Mucosa of descending colon (tissue), 3 donors: ENCODE data around the gene CLDN1. TPM values are rescaled to one million over a fixed set of nuclear protein-coding genes. Genes with fewer than 3 reads are reported as not detected.

Experiments
- ATAC-seq: fragments of 200-7000 bp; cut with Tn5 transposase; one replicate; pipeline ENCODE4 v1.9.1; 2020; ENCODE audit warnings: mild to moderate bottlenecking, moderate library complexity
- DNase-seq, 3 donors: peaks; one replicate each; pipeline ENCODE4 v3.0.0-alpha.2; 2020
- H3K36me3 ChIP-seq: fragments of 200-600 bp; one replicate; pipeline ENCODE4 v1.8.0; 2021; ENCODE audit warnings: low read depth, mild to moderate bottlenecking
- H3K4me1 ChIP-seq: fragments of 200-600 bp; one replicate; pipeline ENCODE4 v1.8.0; 2021; ENCODE audit warnings: low read depth, mild to moderate bottlenecking
- H3K4me3 ChIP-seq: fragments of 200-600 bp; one replicate; pipeline ENCODE4 v1.8.0; 2021; ENCODE audit warnings: mild to moderate bottlenecking
- H3K9me3 ChIP-seq: fragments of 200-600 bp; one replicate; pipeline ENCODE4 v1.8.0; 2021; ENCODE audit warnings: mild to moderate bottlenecking
- CTCF ChIP-seq: fragments of 200-600 bp; IDR thresholded peaks from one replicate; pipeline ENCODE4 v1.8.0; 2022; ENCODE audit warnings: antibody characterized with exemption, mild to moderate bottlenecking
- intact Hi-C, 2 donors: fragments of 100-400 bp; cut with DNase I in 1 of 2; cut with micrococcal nuclease in 1 of 2; formaldehyde crosslinking; loops; one replicate each; pipeline versions ENCODE4 v1.11.0 to v1.11.1; 2022; cut with DNase I, micrococcal nuclease
- total RNA-seq, 3 donors: library from RNA; stranded (reverse); fragmentation: NEBNext Ultra II Directional in 2 of 3; extraction: Animal tissue kit (Norgen Biotek cat#: 25700) in 2 of 3; gene quantifications; one replicate each; pipeline versions ENCODE4 v1.2.1 to v1.2.4, GENCODE V29; 2021 to 2023
- donor health status: DM: no; HTN: no; CAD: no; lungs with moderate emphysema.
- donor health status: DM: no; HTN: no; CAD: no.
- donor health status: DM: no; HTN: yes; CAD: no.

Gene CLDN1
- total RNA-seq, 3 donors from 2014 or later = 0.57 to 4.3 (median 0.78) TPM

DNA sequence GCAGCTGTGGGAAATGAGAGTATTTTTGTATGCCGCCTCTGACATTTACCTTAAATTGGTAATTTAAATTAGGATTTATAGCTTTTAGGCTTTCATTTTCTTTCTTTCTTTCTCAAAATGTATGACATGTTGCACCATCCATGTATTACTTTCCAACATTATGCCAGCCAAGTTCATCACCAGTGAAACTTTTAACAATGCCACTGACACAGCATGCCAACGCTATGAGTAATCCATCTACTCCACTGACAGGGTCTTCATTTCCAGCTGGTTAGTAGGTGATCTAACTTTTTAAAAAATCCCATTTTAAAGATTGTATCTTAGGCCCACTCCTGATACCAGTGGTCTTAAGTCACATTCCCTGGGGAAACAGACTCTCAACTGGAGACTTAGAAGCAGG is 43.9 kb upstream of the CLDN1 start:
- H3K4me3 ChIP-seq = no peak overlapping the region
- DNase-seq (no peak), ATAC-seq (no peak)
- H3K9me3 ChIP-seq = no peaks in the 10 kb centered on the region
- intact Hi-C loops = no loop called here
- no peaks in the 10 kb centered on the region for H3K36me3 ChIP-seq
- no peaks in the 10 kb centered on the region for H3K4me1 ChIP-seq
- TF ChIP-seq CTCF = no peak

DNA sequence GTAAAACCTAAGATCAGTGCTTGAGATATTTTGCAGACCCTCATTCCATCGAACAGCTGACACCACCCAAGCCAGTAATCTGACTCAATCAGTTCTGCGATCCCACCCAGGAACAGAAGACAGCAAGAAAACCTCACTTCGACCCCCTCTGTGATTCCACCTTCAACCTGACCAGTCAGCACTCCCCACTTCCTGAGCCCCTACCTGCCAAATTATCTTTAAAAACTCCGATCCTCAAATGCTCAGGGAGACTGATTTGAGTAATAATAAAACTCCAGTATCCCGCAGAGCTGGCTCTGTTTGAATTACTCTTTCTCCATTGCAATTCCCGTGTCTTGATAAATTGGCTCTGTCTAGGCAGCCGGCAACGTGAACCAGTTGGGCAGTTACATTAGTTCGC is 40.0 kb upstream of the CLDN1 start:
- no peak for TF ChIP-seq CTCF

DNA sequence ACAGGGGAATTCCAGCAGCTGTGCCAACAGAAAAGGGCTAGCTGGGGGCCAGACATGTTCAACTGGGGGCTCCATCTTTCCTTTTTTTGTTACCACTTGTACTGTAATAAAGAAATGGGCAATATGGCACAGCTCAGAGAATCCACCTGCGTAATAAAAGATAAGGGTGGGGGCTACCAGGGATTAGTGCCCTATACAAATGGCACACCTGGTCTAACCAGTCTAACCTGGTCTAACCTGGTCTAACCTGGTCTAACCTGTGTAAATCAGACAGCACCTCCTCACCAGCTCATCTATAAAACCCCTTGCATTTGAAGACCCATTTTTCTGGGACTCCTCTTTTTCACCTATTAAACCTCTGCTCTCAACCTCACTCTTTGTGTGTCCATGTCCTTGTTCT is 39.5 kb upstream of the CLDN1 start:
- DNase-seq = no peak
- no peaks in the 10 kb centered on the region for H3K9me3 ChIP-seq
- intact Hi-C loops = no loop called here
- no peaks in the 10 kb centered on the region for H3K36me3 ChIP-seq
- no peaks in the 10 kb centered on the region for H3K4me1 ChIP-seq
- TF ChIP-seq CTCF = no peak
- peak; percentile 78 for ATAC-seq
- no peak overlapping the region for H3K4me3 ChIP-seq

More for the DNA sequence above, 40.0 kb upstream of the CLDN1 start:
- DNase-seq (no peak), ATAC-seq (no peak)
- Histone ChIP-seq H3K36me3 (no peaks in the 10 kb centered on the region), H3K4me3 (no peak overlapping the region), H3K4me1 (no peaks in the 10 kb centered on the region), H3K9me3 (no peaks in the 10 kb centered on the region)
- intact Hi-C loops = no loop called here

DNA sequence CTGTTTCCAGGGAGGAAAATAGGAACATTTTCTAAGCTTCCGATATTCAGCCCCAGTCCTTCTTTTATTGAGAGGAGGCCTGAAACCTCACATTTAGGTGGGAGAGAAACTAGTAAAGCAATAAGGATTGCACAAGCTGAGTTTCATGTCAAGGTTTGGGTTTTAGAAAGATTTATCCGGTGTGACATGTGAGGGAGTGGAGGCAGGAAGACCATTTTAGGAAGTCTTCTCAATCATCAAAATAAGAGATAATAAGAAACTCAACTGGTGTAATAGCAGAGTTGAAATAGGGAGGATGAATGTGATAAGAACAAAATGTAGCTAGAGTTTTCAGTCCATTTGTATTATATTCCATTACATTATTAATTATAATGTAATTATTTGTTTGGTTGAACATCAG is 38.0 kb upstream of the CLDN1 start:
- H3K4me1 ChIP-seq = no peaks in the 10 kb centered on the region
- no peak for DNase-seq
- no peaks in the 10 kb centered on the region for H3K9me3 ChIP-seq
- no peak for TF ChIP-seq CTCF
- no peak for ATAC-seq
- H3K4me3 ChIP-seq = no peak overlapping the region
- intact Hi-C loops = no loop called here
- no peaks in the 10 kb centered on the region for H3K36me3 ChIP-seq

- Histone ChIP-seq H3K4me3 (no peak overlapping the region), H3K36me3 (no peaks in the 10 kb centered on the region), H3K4me1 (no peaks in the 10 kb centered on the region), H3K9me3 (no peaks in the 10 kb centered on the region)
- DNase-seq (no peak), ATAC-seq (peak; percentile 65)
- intact Hi-C loops = no loop called here
- TF ChIP-seq CTCF = no peak
Observed at GRCh38 chr3:190359813-190360212, 37.6 kb upstream of the CLDN1 start.

- TF ChIP-seq CTCF = no peak
- no peaks in the 10 kb centered on the region for H3K36me3 ChIP-seq
- no peak overlapping the region for H3K4me3 ChIP-seq
- intact Hi-C loops = no loop called here
- ATAC-seq (no peak), DNase-seq (no peak)
- no peaks in the 10 kb centered on the region for H3K4me1 ChIP-seq
- H3K9me3 ChIP-seq = no peaks in the 10 kb centered on the region
Observed at GRCh38 chr3:190357468-190357867, 35.2 kb upstream of the CLDN1 start.
